GM19035 (cell line): ENCODE results near the gene TREML4.
"Not testable (repeated sequence)": the region's sequence is repeated elsewhere in the genome, so short reads cannot be mapped to it uniquely, and the experiment has no call there.

Experiments used
- ATAC-seq: cut with Tn5 transposase; IDR thresholded peaks from one replicate; pipeline ENCODE4 v1.9.1; 2021; ENCODE audit not compliant: unreplicated experiment

The TREML4 gene

DNA sequence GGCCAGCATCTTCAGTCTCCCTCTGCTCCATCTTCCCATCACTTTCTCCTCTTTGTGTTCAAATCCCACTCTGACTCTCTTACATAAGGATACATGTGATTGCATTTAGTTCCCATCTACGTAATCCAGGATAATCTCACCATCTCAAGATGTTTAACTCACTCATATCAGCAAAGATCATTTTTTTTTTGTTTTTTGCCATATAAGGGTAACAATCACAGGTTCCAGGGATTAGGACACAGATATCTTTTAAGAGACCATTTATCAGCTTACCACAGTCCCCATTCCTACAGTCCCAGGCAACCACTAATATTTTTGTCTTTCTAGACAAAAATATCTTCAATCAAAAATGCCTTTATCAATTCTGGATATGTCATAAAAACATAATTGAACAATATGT is 24.0 kb upstream of the TREML4 start:
- ATAC-seq, result no peak

DNA sequence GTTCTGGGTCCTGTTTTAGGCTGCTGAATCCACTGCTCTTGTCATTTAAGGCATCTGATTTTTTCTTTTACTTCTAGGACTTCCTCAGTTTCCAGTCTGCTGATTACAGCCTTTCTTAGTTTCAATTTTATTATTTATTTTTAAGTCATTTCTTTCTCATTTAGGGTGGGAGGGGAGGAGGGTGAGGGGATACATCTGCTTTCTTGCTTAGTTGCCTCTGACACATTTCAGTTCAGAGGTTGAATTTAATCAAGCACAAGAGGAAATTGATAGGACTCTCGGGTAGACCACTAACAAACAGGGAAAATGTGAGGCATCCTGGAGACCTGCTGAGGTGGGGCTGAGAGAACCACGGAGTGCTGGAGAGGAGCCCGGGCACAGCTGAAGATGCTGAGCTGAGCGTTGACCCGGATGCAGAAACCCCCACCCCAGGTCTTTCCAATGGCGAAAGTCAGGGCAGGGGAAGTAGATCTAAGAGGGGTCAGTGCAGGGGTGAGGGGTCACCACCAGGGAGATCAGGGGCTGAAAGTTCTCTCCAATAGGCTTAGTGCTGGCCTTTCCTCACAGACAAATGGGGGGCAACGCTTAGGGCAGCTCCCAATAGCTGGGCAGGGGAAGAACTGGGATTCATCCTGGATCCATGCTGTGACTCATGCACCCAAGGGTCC is 19.6 kb upstream of the TREML4 start:
- no peak for ATAC-seq

DNA sequence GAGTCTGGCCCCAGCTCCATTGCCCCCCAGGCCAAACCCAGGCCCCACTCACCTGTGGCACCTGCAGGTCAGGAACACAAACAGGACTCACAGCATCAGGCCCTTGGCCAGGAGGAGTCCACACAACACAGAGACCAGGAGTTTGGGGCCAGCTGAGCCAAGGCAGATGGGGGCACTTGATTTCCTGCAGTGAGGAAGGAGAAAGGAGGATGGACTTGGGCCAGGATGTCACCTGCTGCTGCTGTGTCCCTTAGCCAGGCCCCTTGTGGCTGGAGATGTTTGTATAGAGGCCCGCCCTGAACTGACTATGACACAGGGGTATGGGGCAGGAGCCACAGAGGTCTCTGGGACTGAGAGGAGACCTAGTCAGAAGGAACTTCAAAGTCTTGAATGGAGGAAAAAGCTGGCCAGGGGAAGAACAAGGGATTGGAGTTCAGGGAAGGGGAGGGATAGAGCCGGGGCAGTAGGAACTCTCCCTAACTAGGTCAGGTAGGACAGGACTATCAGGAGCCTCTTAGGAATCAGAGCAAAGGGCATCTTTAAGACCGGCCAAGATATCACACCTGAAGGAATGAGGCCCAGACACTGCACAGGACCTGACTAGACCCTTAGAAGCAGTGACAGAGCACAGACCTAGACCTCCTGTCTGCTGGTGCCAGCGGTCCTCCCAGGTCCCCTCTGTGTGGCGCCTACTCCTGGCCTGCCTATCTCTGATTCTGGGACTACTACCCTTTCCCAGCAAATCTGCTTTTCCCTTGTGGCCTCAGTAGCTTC is 18.4 kb upstream of the TREML4 start:
- no peak for ATAC-seq

DNA sequence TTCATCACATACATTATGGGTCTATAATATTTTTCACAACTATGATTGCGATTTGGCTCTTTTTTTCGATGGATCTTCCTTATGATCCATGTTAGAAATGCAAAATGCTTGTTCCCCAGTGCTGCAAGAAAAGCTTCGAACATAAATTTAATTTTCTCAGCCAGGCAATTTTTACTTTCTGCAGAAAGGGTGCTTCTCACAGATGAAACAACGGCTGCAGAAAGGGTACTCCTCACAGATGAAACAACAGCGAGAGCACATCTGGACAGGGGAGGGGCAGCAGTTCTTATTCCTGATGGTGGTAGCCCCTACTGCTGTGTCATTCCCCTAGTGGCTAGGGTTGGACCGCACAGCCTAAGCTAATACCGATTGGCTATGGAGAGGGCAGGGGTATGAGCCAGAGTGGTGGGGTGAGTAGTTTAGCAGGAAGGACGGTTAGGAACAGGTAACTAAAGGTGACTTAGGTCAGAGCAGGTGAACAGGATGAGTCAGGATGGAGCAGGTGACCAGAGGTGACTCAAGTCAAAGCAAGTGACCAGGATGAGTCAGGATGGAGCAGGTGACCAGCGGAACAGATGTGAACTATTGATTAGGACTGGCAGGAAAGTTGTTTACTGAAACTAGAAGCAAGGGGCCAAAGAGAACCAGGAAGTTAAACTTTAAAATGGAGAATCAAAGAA is 13.4 kb upstream of the TREML4 start:
- ATAC-seq, result no peak

DNA sequence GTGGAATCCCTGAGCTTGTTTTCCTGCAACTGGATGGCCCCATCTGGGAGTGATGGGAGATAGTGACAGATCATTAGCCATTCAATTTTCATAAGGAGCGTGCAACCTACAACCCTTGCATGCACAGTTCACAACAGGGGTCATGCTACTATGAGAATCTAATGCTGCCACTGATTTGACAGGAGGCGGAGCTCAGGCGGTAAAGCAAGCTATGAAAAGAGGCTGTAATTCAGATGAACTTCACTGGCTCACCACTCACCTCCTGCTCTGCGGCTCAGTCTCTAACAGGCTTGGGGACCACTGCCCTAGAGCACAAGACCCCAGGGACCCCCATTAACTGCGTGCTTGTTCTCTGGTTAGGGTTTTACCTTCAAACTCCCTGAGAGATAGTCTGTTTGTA is 12.4 kb upstream of the TREML4 start:
- no peak for ATAC-seq

DNA sequence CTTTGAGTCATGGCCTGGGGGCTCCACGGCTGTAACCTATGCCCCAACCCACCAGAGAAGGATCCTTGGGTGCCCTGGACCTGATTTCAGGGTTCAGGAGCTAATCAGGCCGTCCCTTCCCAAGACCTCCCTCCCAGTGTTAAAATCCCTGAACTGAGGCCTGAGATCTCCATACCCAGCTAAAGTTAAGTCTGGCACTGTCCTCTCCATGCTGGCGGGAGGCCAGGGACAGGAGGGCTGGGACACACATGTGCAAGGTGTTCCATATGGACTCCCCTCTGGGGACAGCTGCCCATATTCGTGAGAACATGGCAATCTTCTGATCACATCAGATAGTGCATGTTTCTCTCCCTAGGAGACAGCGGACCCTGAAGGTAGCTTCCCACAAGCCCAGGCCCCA is 11.5 kb upstream of the TREML4 start:
- ATAC-seq, result no peak

DNA sequence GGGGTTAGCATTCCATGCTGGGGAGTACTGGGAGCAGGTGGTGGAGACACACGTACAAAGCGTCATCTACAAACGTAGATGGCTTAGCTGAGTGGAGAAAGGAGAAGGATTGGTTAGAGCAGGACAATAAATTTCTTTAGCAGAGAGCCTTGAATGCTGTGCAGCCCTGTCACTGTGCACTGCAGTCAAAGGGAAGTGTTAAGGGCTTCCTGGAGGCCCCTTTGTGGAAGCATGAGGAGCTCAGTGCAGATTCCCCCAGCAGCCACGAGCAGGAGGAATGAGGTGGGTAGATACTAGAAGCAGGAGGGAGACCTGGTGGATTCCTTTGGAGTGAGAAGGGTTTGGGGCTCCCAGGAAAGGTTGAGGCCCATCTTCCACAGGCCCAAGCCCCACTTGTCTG is 6.1 kb upstream of the TREML4 start:
- ATAC-seq, result no peak

DNA sequence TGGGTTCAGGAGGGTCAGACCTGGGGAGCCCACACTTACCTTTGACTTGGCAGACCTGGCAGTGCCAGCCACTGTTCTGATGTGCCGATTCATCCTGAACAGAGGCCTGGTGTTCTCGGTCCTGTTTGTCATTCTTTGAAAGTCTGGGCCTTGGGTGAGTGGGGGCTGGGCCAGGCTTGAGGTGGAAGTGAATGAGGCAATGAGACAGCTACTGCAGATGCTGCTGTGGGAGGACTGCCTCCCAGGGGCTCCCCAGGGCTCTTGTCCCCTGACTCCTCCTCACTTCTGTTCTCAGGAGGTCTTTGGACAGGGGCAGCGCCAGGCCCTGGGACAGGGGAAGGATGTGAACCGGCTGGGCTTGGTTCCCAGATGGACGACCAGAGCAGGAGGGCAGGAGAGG is 5.6 kb upstream of the TREML4 start:
- no peak for ATAC-seq

DNA sequence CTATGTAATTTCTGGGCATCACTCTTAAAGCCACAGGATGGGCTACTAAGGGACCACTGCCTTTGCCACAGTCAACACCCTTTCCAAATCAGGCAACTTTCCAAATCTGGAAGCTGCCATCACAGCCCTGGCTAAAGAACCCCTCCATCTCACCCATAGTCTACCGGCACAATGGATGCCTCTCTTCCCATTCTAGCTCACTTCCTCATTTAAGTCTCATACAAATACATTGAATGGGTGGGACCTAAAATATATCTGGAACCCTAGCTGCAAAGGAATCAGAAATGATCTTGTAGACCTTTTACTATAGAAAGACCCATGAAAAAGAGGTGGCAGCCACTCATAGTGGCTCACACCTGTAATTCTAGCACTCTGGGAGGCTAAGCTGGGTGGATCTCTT is 3.3 kb upstream of the TREML4 start:
- ATAC-seq, result no peak

DNA sequence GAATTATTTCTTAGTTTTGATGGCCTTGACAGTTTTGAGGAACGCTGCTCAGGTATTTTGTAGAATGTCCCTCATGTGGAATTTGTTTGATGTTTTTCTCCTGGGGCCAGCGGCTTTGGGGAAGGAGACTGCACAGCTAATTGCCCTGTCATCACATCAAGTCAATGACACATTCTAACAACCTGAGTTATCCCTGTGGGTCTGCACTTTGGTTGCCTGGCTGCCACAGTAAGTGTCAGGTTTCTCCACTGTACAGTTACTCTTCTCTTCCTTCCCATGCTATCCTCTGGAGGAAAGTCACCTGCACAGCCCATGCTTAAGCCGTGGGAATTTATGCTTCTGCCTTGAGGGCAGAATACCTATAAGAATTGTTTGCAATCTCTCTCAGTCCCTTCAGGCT is 1.4 kb upstream of the TREML4 start:
- ATAC-seq, result no peak

DNA sequence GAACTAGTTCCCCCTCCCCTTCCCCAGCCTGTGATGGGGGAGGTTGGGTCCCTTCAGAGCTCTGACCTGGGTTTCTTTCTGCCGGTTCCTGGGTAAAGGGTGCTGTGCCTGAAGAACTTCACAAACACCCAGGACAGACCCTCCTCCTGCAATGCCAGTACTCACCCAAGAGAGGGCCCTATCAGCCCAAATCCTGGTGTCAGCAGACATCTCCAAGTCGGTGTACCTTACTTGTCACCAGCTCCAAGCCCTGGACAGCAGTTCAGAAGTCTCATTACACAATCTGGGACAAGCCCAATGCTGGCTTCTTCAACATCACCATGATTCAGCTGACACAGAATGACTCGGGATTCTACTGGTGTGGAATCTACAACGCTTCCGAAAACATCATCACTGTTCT is 467 bp downstream of the TREML4 start:
- ATAC-seq, result no peak

DNA sequence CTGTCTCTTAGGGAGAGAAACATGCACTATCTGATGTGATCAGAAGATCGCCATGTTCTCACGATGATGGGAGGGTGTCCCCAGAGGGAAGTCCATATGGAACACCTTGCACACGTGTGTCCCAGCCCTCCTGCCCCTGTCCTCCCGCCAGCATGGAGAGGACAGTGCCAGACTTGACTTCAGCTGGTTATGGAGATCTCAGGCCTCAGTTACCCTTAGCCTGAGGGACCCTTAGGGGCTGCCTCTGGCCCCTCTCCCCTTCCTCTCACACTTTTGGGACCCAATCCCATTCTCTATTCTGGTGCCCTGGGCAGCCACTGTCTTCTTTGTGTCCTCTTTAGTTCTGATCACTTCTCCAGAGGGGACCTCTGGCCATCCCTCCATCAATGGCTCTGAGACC is 1.6 kb downstream of the TREML4 start:
- no peak for ATAC-seq

DNA sequence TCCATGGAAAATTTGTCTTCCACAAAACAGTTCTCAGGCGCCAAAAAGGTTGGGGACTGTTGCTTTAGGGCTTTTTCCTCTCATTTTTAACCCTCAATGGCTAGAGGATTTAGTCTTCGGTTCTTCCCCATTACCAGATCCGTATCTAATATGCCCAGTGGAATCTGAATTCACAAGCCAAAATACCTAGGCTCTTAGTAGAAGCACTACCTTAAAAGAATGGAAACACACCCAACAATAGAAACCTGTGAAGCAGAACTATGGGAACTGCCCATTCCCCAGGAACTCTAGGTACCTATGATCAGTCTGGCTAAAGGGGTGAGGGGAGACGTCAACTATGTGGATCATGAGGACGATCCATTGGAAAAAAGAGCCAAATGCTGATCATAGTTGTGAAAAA is 3.1 kb downstream of the TREML4 start:
- no peak for ATAC-seq

DNA sequence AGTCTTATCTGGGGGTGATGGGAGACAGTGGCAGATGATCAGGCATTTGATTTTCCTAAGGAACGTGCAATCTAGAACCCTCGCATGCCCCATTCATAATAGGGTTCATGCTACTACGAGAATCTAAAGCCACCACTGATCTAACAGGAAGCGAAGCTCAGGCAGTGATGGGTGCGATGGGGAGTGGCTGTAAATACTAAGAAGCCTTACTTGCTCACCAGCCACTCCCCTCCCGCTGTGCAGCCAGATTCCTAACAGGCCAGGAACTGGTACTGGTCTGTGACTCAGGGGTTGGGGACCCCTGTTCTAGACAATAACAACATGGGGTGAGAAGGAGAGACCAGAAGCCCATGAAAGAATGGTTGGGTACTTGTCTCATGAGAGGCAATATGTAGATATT is 4.5 kb downstream of the TREML4 start:
- no peak for ATAC-seq

DNA sequence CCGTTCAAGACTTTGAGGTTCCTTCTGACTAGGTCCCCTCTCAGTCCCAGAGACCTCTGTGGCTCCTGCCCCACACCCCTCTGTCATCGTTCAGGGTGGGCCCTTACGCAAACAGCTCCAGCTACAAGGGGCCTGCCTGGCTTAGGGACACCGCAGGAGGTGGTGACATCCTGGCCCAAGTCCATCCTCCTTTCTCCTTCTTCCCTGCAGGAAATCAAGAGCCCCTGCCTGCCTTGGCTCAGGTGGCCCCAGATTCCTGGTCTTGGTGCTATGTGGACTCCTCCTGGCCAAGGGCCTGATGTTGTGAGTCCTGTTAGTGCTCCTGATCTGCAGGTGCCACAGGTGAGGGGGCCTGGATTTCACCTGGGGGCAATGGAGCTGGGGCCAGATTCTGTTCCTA is 8.1 kb downstream of the TREML4 start:
- ATAC-seq, result no peak

DNA sequence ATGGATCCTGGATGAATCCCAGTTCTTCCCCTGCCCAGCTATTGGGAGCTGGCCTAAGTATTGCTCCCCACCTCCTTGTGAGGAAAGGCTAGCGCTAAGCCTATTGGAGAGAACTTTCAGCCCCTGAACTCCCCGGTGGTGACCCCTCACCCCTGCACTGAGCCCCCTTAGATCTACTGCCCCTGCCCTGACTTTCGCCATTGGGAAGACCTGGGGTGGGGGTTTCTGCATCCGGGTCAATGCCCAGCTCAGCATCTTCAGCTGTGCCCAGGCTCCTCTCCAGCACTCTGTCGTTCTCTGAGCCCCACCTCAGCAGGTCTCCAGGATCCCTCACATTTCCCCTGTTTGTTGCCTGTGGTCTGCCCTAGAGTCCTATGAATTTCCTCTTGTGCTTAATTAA is 9.0 kb downstream of the TREML4 start:
- ATAC-seq, result no peak

DNA sequence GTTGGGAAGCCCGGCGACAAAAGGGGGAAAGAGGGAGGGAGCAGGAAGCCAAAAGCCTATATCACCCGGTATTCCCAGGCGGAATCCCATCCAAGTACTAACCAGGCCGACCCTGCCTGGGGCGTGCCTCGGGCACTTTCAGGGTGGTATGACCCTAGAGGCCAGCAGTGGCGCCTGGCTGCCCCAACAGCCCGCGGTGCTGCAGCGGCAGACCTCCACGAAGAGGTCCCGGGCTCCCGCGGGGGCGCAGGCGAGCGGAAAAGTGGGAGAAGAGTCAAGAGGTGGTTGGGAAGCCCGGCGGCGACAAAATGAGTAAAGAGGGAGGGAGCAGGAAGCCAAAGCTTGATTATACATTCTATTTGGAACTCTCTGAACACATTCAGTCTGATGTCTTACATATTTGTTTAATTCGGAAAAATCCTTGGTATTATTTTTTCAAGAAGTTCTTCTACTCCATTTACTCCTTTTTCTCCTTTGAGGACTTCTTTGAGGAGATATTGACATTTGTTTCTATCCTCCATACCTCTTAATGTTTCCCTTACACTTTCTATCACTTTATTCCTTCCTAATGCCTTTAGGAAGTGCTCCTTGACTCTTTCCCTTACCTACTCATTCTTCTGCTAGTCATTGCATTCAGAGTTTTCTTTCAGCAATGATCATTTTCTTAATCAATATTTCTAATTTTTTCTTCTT is 11.5 kb downstream of the TREML4 start:
- ATAC-seq, result no peak

DNA sequence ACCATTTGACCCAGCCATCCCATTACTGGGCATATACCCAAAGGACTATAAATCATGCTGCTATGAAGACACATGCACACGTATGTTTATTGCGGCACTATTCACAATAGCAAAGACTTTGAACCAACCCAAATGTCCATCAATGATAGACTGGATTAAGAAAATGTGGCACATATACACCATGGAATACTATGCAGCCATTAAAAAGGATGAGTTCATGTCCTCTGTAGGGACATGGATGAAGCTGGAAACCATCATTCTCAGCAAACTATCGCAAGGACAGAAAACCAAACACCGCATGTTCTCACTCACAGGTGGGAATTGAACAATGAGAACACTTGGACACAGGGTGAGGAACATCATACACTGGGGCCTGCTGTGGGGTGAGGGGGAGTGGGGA is 18.4 kb downstream of the TREML4 start:
- not testable (repeated sequence) for ATAC-seq

DNA sequence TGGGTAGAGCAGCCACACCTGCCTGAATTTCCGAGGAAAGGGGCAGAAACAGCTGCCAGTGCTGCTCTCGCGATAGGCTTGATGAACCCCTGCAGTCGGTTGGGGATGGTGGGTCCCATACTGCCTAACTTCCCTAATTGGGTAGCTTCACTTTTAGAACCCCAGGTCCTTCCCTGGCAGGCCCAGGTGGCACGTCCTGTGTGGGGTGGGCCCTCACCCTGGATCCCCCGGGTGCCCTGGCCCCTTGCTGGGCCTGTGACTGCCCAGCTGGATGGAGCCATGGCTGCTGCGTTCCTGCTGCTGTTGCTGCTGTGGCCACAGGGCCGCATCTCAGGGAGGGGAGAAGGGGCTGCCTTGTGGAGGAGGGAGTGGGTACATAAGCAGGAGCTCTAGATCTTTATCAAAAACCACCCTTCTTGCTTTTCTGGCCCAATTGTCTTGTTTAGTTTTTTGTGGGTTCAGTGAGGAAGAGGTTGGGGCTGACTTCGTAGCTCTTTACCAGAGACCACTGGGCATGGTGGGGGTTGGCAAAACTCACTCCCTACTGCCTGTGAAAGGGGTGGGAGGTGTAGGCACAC is 19.2 kb downstream of the TREML4 start:
- ATAC-seq, result no peak

DNA sequence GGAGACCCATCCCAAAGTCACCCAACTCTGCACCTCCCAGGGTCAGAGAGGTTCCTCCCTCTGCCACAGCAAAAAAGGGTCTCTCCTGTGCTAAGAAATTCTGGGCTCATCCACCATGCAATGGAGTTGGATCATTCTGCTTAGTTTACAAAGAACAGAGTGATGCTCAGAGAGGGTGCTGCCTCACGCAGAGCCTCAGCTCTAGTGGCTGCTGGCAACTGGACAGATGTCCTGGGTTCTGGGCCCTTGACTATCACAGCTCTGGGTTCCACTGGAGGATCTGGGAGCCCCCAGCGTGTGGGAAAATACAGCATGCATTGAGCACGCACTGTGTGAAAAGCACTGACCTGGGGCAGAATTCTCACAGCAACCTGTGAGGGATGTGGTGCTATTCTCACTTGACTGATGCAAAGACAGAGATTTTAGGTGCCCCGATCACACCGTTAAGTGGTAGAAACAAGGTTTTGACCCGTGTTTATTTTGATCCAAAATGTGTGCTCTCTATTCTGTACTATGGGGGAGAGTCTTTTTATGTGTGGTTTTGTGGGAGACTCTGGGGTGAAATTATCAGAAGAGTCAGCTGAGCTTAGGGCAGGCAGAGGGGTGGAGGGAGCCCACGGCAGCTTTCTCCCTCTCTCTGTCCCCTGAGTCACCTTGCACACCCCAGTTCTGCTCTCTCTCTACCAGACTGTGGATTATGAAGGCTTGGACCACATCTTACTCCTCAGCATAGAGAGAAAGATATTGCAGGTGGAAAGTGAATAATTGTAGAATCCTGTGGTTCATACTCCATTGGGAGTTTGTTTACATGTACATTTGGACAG is 19.9 kb downstream of the TREML4 start:
- no peak for ATAC-seq
